GM12874 (cell line): ENCODE results near the gene DCTPP1.
A peak's percentile ranks its signal among the peaks of the same experiment; 100 is the strongest.

Experiments
- TF ChIP-seq, protein P1 (sequence below): IDR thresholded peaks from 2 replicates; pipeline ENCODE4 v1.5.1; 2011; ENCODE audit warnings: low read depth, mild to moderate bottlenecking, control low read depth, low read length, moderate library complexity; ENCODE audit not compliant: insufficient read depth

DCTPP1 gene

DNA sequence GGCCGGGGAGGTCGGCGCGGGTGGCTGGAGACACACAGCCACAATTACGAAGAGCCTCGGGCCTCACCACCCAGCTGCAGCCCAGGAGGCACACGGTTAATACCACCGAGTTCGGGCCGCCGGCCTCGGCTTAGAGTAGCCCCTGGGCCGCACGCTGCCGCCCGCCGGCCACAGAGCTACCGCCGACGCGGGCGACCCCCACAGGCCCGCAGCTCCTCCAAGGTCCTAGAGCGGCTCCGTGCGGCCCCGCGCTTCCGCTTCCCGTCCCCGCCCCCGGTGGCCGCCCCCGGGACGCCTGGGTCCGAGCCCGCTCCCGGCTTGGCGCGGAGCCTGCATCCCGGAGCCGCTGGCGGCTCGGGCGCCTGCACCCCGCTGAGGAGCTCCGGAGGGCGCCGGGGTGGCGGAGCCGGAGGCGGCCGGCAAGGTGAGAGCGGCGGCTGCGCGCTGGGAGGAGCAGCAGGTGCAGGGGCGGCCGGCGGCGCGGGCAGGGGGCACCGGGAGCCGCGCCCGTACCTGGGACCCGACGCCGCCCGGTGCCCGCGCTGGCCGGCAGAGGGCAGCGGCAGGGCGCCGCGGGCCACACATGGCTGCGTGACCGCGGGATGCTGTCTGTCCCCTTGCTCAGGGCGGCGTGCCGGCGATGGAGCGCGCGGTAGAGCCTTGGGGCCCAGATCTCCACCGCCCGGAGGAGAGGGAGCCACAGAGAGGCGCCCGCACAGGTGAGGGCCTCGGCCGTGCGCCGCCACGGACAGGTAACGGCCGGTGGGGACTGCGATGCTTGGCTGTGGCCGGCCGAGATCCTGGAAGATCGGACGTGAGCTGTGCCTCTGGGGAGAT is 34.5 kb downstream of the DCTPP1 start, which contains the start of gene ZNF48:
TSS of gene ZNF48 (plus strand) at position 266 of the 837 bp plus-strand sequence. CDS start at position 641, 375 bp downstream.
- TF ChIP-seq, protein P1, sequence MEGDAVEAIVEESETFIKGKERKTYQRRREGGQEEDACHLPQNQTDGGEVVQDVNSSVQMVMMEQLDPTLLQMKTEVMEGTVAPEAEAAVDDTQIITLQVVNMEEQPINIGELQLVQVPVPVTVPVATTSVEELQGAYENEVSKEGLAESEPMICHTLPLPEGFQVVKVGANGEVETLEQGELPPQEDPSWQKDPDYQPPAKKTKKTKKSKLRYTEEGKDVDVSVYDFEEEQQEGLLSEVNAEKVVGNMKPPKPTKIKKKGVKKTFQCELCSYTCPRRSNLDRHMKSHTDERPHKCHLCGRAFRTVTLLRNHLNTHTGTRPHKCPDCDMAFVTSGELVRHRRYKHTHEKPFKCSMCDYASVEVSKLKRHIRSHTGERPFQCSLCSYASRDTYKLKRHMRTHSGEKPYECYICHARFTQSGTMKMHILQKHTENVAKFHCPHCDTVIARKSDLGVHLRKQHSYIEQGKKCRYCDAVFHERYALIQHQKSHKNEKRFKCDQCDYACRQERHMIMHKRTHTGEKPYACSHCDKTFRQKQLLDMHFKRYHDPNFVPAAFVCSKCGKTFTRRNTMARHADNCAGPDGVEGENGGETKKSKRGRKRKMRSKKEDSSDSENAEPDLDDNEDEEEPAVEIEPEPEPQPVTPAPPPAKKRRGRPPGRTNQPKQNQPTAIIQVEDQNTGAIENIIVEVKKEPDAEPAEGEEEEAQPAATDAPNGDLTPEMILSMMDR: peak; percentile 56

DNA sequence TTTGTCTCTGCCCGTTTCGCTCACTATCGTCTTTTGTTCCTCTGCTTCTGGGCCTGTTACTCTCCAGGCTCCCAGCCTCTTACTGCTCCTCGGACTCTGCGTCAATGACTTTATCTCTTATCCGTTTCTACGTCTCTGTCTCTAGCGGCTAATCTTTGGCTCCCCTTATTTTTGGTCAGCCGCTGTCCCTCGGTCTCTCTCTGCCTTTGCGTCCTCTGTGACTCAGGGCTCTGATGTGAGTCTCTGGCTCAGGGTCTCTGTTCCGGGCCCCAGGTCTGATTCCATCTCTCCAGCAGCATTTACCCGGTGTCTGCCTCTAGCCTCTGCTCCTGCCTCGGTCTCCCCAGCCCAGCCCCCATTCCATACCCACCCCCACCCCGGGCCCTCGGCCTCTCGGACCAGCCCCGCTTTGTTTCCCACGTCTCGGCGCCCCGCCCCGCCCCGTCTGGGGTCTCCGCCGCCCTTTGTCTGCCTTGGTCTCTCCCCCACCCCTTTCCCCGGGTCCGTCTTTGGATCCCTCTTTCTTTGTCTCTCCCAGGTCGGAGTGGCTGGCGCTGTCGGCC is 35.2 kb downstream of the DCTPP1 start:
- TF ChIP-seq, protein P1: no peak

DNA sequence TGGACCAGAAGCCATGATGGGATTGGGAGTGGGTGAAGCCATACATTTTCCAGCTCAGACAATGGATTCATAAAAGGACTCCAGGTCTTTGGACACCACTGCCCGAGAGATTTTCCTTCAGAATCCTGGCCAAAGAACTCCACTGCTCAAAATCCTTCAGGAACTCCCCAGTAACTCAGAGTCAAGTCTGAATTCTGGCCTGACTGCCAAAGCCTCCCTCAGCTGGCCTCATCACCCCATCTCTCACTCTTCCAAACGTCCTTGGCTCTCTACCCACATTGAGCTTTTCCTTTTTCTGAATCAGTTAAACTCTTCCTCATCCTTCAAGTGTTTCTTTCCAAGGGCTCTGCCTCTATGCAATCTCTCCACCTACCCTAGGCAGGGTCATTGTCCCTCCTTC is 46.3 kb downstream of the DCTPP1 start:
- TF ChIP-seq, protein P1: no peak

DNA sequence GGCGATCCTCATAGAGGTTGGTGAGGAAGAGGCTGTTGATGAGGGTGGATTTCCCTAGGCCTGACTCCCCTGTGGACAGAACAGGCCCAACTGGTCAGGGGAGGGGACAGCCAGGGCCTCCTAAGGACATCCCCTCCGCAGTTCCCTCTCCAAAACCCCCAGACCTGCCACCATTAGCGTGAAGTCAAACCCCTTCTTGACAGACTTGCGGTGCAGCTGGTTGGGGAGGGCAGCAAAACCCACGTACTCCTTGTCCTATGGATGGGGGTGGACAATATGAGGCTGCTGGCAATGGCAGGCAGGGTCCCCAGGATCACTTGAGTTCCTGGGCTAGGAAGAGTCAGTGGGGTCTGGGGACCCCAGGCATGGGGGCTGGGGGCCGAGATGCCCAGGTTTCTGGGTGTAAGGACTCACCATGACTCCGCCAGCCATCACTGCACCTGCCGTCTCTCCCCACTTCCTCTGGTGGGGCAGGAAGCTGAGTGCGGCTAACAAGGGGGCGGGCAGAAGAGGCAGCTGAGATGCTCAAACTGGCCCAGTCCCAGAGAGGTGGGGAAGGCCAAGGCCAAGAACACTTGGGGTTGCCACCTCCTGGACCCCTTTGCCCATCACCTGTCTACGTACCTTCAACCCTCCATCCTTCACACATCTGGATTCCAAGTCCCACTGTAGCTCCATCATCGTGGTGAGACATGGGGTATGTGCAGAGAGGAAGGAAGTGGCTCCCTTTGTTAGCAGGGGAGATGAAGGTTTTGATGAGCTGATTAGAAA is 47.5 kb downstream of the DCTPP1 start, which contains the start of gene SEPTIN1:
TSS of gene SEPTIN1 (minus strand) at position 451 of the 771 bp plus-strand sequence. CDS start at position 432, 19 bp downstream.
- TF ChIP-seq, protein P1: no peak

DNA sequence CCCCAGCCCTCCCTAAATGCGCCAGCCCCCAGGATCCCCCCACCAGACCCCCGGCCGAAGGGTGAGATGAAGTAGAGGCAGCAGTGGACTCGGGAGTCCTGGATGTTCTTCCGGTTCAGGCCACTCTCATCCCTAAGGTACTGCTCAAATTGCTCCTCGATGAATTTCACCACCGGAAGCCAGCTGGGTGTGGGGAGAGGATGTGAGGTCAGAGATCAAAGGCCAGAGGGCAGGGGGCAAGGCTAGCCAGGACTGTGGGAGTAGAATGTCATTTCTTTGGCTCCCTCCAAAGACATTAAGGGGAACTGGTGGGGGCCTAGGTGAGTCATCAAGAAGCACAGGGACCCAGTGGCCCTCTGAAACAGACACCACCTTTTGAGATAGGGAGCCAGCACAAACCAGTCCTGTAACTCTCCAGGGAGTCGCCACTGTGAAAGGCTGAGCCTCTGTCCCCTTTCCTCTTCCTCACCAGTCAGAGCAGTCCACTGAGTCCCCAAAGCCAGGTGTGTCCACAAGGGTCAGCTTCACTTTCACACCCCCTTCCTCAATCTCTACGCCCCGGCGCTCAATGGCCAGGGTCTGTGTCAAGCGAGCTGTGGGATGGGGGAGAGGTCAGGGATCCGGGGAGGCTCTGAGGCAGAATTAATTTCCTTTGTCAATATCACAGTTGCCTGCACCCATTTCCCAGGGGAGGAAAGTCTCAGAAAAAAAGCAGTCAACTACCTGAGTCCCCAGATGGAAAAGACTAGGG is 48.4 kb downstream of the DCTPP1 start:
- TF ChIP-seq, protein P1: no peak

DNA sequence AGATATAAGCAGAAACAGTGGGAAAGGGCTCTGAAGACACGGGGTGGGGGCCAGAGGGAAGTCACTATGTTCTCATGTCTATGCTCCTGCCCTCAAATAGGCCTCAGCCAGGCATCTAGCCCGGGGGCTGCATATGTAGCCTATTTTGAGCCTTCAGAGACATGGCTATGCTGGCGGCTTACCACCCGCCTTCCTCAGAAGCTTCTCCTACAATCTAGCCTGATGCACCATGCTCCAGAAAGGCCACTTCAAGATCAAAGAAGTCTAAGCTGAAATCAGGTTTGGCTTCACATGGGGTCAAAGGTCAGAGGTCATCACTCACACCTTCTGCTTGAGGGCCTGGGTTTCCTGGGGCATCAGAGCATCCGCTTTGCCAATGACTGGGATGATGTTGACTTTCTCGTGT is 49.0 kb downstream of the DCTPP1 start:
- TF ChIP-seq, protein P1: no peak
